Astrocyte of the spinal cord (primary cell): ENCODE data around the gene TRIM9.

Experiments
- DNase-seq: peaks from one replicate; pipeline ENCODE4 v3.0.0; 2011; ENCODE audit warnings: low read depth, low spot score
- H3K4me3 ChIP-seq: 2 replicates; pipeline ENCODE4 v1.5.1; 2011; ENCODE audit warnings: low read depth, mild to moderate bottlenecking, low read length, moderate library complexity
- CTCF ChIP-seq: IDR thresholded peaks from 2 replicates; pipeline ENCODE4 v1.5.1; 2012; ENCODE audit warnings: low read depth, mild to moderate bottlenecking, low read length, inconsistent platforms
- in situ Hi-C: cut with HindIII; loops from 2 replicates; pipeline ENCODE4 v1.10.0; 2017; ENCODE audit warnings: low sequenced_read_pairs

TRIM9 gene

GRCh38 chr14:51079489-51079888 lies 15.4 kb downstream of the TRIM9 start:
- no peak overlapping the region for H3K4me3 ChIP-seq
- no peak for DNase-seq
- no peak for TF ChIP-seq CTCF
- in situ Hi-C loops: no loop called here

GRCh38 chr14:51079085-51079484 lies 15.8 kb downstream of the TRIM9 start:
- DNase-seq: no peak

GRCh38 chr14:51074701-51075385 lies 20.1 kb downstream of the TRIM9 start:
- TF ChIP-seq CTCF: no peak
- H3K4me3 ChIP-seq: no peak overlapping the region
- no peak for DNase-seq
- in situ Hi-C loops: no loop called here

More at GRCh38 chr14:51079085-51079484, 15.8 kb downstream of the TRIM9 start:
- in situ Hi-C loops: no loop called here
- no peak for TF ChIP-seq CTCF
- H3K4me3 ChIP-seq: no peak overlapping the region

GRCh38 chr14:51073731-51074130 lies 21.2 kb downstream of the TRIM9 start:
- in situ Hi-C loops: no loop called here
- no peak for DNase-seq
- TF ChIP-seq CTCF: no peak
- no peak overlapping the region for H3K4me3 ChIP-seq

GRCh38 chr14:51072976-51073375 lies 21.9 kb downstream of the TRIM9 start:
- in situ Hi-C loops: no loop called here
- TF ChIP-seq CTCF: no peak
- DNase-seq: no peak
- no peak overlapping the region for H3K4me3 ChIP-seq

- in situ Hi-C loops: no loop called here
- H3K4me3 ChIP-seq: no peak overlapping the region
- no peak for DNase-seq
- TF ChIP-seq CTCF: no peak
These were observed 23.0 kb downstream of the TRIM9 start for GRCh38 chr14:51071857-51072256.
